OCI-LY1 (cell line): ENCODE data around the gene FBXL4.

Experiments used
- H2AFZ ChIP-seq: fragments of 200-600 bp; sonication (generic), shearing (Covaris generic); 2 replicates; pipeline ENCODE4 v1.6.0; 2014; ENCODE audit warnings: antibody characterized with exemption, mild to moderate bottlenecking, low read length
- H3F3A ChIP-seq: fragments of 200-600 bp; sonication (generic), shearing (Covaris generic); 2 replicates; pipeline ENCODE4 v1.6.0; 2014; ENCODE audit warnings: mild to moderate bottlenecking, antibody characterized with exemption, low read length, moderate library complexity; ENCODE audit not compliant: insufficient read depth
- H3K27ac ChIP-seq: fragments of 200-600 bp; sonication (generic); 2 replicates; pipeline ENCODE4 v1.5.1; 2014; ENCODE audit warnings: low read length, mixed run types, mild to moderate bottlenecking, low read depth; ENCODE audit not compliant: poor library complexity, severe bottlenecking
- H3K27me3 ChIP-seq: fragments of 200-600 bp; sonication (generic); 2 replicates; pipeline ENCODE4 v1.6.0; 2014; ENCODE audit warnings: antibody characterized with exemption, mild to moderate bottlenecking, low read length, moderate library complexity; ENCODE audit not compliant: insufficient read depth
- H3K36me3 ChIP-seq: fragments of 200-600 bp; sonication (generic); 2 replicates; pipeline ENCODE4 v1.6.1; 2014; ENCODE audit warnings: mild to moderate bottlenecking, antibody characterized with exemption, low read length, moderate library complexity, mixed read lengths; ENCODE audit not compliant: insufficient read depth
- H3K4me1 ChIP-seq: fragments of 200-600 bp; sonication (generic); 2 replicates; pipeline ENCODE4 v1.5.1; 2014; ENCODE audit warnings: mild to moderate bottlenecking, low read length, moderate library complexity; ENCODE audit not compliant: insufficient read depth, severe bottlenecking
- H3K4me2 ChIP-seq: fragments of 200-600 bp; sonication (generic), shearing (Covaris generic); 2 replicates; pipeline ENCODE4 v1.6.1; 2014; ENCODE audit warnings: low read length
- H3K4me3 ChIP-seq: fragments of 200-600 bp; sonication (generic); 2 replicates; pipeline ENCODE4 v1.5.1; 2014; ENCODE audit warnings: low read length, low read depth, mild to moderate bottlenecking, mixed read lengths; ENCODE audit not compliant: poor library complexity, severe bottlenecking
- H3K79me2 ChIP-seq: fragments of 200-600 bp; shearing (Covaris generic); 2 replicates; pipeline ENCODE4 v1.6.1; 2016; ENCODE audit warnings: mixed run types, low read length, mixed read lengths; ENCODE audit not compliant: insufficient read depth
- H3K9ac ChIP-seq: fragments of 200-600 bp; sonication (generic), shearing (Covaris generic); 2 replicates; pipeline ENCODE4 v1.6.1; 2014; ENCODE audit warnings: mild to moderate bottlenecking, low read length, mixed read lengths
- H3K9me2 ChIP-seq: fragments of 200-600 bp; sonication (generic), shearing (Covaris generic); 2 replicates; pipeline ENCODE4 v1.6.1; 2014; ENCODE audit warnings: low read depth, mild to moderate bottlenecking, low read length, mixed read lengths
- H3K9me3 ChIP-seq: fragments of 200-600 bp; shearing (Covaris generic); 2 replicates; pipeline ENCODE4 v1.6.1; 2014; ENCODE audit warnings: low read length, mixed read lengths
- H4K20me1 ChIP-seq: fragments of 200-600 bp; sonication (generic), shearing (Covaris generic); 2 replicates; pipeline ENCODE4 v1.6.0; 2016; ENCODE audit warnings: mild to moderate bottlenecking, low read length; ENCODE audit not compliant: insufficient read depth
- EZH2 ChIP-seq: fragments of 200-600 bp; sonication (generic), shearing (Covaris generic); IDR thresholded peaks from 2 replicates; pipeline ENCODE4 v1.8.0; 2017; ENCODE audit warnings: borderline replicate concordance, mixed run types, mild to moderate bottlenecking, antibody characterized with exemption, low read length, moderate library complexity, mixed read lengths
- TF ChIP-seq, protein P1 (sequence below): fragments of 200-600 bp; sonication (generic), shearing (Covaris generic); IDR thresholded peaks from 2 replicates; pipeline ENCODE4 v1.5.1; 2017; ENCODE audit warnings: mild to moderate bottlenecking, antibody characterized with exemption, low read length, moderate library complexity, mixed read lengths

The FBXL4 gene

DNA sequence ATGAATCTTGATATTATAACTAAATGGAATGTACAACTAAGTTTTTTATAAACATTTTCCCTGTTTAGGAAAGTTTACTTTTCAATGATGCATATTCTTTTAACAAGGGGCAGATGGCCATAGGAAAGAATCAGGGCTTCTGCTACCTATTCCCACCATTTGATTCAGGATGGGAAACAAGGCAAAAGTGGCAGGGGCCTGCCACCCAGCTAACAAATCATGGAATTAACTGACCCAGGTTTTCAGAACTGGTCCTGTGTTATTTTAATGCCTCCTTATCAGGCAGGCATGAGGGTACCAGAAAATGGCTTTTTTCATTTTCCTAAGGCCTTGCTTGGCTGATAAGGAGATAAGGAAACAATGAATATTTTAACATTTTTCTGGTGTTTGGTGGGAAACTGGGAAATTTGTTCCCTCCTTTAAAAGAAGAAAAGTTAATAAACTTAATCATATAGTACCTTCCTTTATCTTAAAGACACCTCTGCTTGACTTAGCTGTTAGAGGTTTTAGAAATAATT lies 106.7 kb downstream of the FBXL4 start:
- H3K27me3 ChIP-seq, result no peaks in the 10 kb centered on the region

DNA sequence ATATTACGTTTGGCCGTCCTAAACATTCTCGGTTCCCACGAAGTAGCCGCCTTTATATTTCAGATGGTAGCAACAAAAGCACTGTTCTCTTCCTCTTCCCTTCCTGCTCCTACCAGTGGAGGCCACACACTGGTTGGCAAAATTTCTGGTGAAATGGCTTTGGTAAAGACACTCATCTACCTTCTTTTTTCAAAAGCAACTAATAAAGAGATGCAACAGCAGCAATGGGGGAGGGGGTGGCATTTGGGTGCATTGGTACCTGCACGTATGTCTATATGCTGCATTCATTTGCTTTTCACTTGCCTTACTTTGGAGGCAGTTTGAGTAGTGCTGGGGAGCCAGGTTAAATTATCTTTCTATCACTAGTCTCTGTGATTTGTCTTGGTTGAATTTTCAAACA lies 107.4 kb downstream of the FBXL4 start:
- Histone ChIP-seq H3K4me1 (no peaks in the 10 kb centered on the region), H3K9ac (no peak overlapping the region), H3K4me2 (no peak overlapping the region), H3F3A (no peaks in the 10 kb centered on the region), H3K9me3 (no peaks in the 10 kb centered on the region), H3K27me3 (no peaks in the 10 kb centered on the region), H3K79me2 (no peaks in the 10 kb centered on the region), H2AFZ (no peak overlapping the region), H3K27ac (no peak overlapping the region), H3K9me2 (no peaks in the 10 kb centered on the region), H4K20me1 (no peaks in the 10 kb centered on the region), H3K4me3 (no peak overlapping the region), H3K36me3 (no peaks in the 10 kb centered on the region)
- TF ChIP-seq, protein P1, sequence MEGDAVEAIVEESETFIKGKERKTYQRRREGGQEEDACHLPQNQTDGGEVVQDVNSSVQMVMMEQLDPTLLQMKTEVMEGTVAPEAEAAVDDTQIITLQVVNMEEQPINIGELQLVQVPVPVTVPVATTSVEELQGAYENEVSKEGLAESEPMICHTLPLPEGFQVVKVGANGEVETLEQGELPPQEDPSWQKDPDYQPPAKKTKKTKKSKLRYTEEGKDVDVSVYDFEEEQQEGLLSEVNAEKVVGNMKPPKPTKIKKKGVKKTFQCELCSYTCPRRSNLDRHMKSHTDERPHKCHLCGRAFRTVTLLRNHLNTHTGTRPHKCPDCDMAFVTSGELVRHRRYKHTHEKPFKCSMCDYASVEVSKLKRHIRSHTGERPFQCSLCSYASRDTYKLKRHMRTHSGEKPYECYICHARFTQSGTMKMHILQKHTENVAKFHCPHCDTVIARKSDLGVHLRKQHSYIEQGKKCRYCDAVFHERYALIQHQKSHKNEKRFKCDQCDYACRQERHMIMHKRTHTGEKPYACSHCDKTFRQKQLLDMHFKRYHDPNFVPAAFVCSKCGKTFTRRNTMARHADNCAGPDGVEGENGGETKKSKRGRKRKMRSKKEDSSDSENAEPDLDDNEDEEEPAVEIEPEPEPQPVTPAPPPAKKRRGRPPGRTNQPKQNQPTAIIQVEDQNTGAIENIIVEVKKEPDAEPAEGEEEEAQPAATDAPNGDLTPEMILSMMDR, result no peak
- no peak for TF ChIP-seq EZH2

More for the DNA sequence above, 106.7 kb downstream of the FBXL4 start:
- no peak for TF ChIP-seq EZH2
- Histone ChIP-seq H2AFZ (no peak overlapping the region), H3K9me3 (no peaks in the 10 kb centered on the region), H3K4me2 (no peak overlapping the region), H3F3A (no peaks in the 10 kb centered on the region), H3K4me3 (no peak overlapping the region), H3K79me2 (no peaks in the 10 kb centered on the region), H3K27ac (no peak overlapping the region), H3K9me2 (no peaks in the 10 kb centered on the region), H3K4me1 (no peaks in the 10 kb centered on the region), H3K36me3 (no peaks in the 10 kb centered on the region), H3K9ac (no peak overlapping the region), H4K20me1 (no peaks in the 10 kb centered on the region)

DNA sequence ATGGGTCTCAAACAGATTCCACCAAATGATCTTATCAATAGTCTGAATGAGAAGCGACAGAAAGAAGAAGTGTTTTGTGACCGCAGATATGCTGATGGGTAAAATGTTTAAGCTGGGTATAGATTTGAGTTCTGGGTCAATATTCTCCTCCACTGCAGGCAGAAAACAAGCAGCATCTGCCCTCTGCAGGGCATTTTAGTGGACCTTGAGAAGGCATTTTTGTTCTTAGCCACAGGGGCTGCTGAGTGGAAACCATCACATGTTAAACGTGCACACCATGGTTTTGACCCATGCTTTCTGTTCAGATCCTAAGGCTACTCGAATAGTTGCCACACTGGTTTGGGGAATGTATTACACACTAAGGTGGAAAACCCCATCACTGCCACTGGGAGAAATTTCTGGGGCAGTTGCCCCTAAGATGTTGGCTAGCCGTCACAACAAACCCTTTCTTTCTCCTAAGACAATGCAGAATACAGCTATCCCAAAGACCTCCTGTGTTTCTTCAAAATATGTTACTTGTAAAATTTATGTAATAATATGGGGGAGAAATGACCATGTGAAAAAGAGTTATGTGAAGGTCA lies 107.9 kb downstream of the FBXL4 start:
- Histone ChIP-seq H3K4me3 (no peak overlapping the region), H2AFZ (no peak overlapping the region), H3F3A (no peaks in the 10 kb centered on the region), H3K4me1 (no peaks in the 10 kb centered on the region), H4K20me1 (no peaks in the 10 kb centered on the region), H3K79me2 (no peaks in the 10 kb centered on the region), H3K9ac (no peak overlapping the region), H3K9me3 (no peaks in the 10 kb centered on the region), H3K4me2 (no peak overlapping the region), H3K9me2 (no peaks in the 10 kb centered on the region), H3K27ac (no peak overlapping the region), H3K36me3 (no peaks in the 10 kb centered on the region), H3K27me3 (no peaks in the 10 kb centered on the region)
- no peak for TF ChIP-seq EZH2
- TF ChIP-seq, protein P1, result peak; percentile 34; the same call in 1 of the 2 replicates

DNA sequence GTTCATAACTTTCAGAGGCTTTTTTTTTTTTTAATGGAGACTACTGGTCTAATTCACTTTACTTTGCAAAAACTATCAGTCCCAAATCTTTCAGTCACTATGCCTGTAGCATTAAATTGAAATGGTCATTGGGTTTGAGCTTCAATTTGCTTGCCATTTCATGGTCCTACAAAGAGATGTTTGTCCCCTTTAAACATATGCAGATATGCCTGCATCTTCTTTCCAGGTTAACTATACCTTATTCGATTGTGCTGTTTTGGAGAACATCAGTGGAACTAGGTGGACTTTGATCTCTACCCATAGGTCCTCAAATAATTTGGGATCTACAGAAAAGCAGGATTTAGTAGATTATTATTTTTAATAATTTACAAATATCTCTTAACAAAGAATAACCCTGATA lies 108.8 kb downstream of the FBXL4 start:
- Histone ChIP-seq H3K27me3 (no peaks in the 10 kb centered on the region), H3K4me2 (no peak overlapping the region)

More for the DNA sequence above, 108.8 kb downstream of the FBXL4 start:
- no peaks in the 10 kb centered on the region for H3K4me1 ChIP-seq
- H4K20me1 ChIP-seq, result no peaks in the 10 kb centered on the region
- no peaks in the 10 kb centered on the region for H3K9me2 ChIP-seq
- H3K9me3 ChIP-seq, result no peaks in the 10 kb centered on the region
- no peaks in the 10 kb centered on the region for H3K36me3 ChIP-seq
- H3K4me3 ChIP-seq, result no peak overlapping the region
- TF ChIP-seq, protein P1, result no peak
- TF ChIP-seq EZH2, result no peak
- H3F3A ChIP-seq, result no peaks in the 10 kb centered on the region
- H3K27ac ChIP-seq, result no peak overlapping the region
- H3K79me2 ChIP-seq, result no peaks in the 10 kb centered on the region
- no peak overlapping the region for H2AFZ ChIP-seq
- H3K9ac ChIP-seq, result no peak overlapping the region
